WI38 (cell line): ENCODE results near the gene LNPK.

Source experiments
- H3K4me3 ChIP-seq: 2 replicates; pipeline ENCODE4 v1.5.1; 2011; ENCODE audit warnings: low read depth, mild to moderate bottlenecking, control low read depth, low read length
- CTCF ChIP-seq: IDR thresholded peaks from 2 replicates; pipeline ENCODE4 v1.5.1; 2012; ENCODE audit warnings: low read depth, mild to moderate bottlenecking, control low read depth, low read length

Gene LNPK

GRCh38 chr2:175884697-175885393, 117.2 kb downstream of the LNPK start:
- TF ChIP-seq CTCF: no peak
- H3K4me3 ChIP-seq: no peak overlapping the region

GRCh38 chr2:175883586-175884194, 118.4 kb downstream of the LNPK start:
- H3K4me3 ChIP-seq: no peak overlapping the region

GRCh38 chr2:175879679-175880078, 122.4 kb downstream of the LNPK start:
- H3K4me3 ChIP-seq: no peak overlapping the region
- TF ChIP-seq CTCF: no peak

More at GRCh38 chr2:175883586-175884194, 118.4 kb downstream of the LNPK start:
- no peak for TF ChIP-seq CTCF

- no peak for TF ChIP-seq CTCF
- H3K4me3 ChIP-seq: no peak overlapping the region
Observed at GRCh38 chr2:175877845-175878544, 124.1 kb downstream of the LNPK start.

- no peak for TF ChIP-seq CTCF
- H3K4me3 ChIP-seq: no peak overlapping the region
Observed at GRCh38 chr2:175874291-175874690, 127.8 kb downstream of the LNPK start.
